Activated CD4-positive, alpha-beta memory T cell treated with anti-CD3 and anti-CD28 coated beads, Interleukin-2, amount 10 ng/mL, durations not matched to agents 7 days and 5 days (primary cell): ENCODE results near the gene PDPR. TPM values are rescaled to one million over a fixed set of nuclear protein-coding genes. Genes with fewer than 3 reads are reported as not detected.
A peak's percentile ranks its signal among the peaks of the same experiment; 100 is the strongest.
"Not testable (repeated sequence)": the region's sequence is repeated elsewhere in the genome, so short reads cannot be mapped to it uniquely, and the experiment has no call there.

Experiments
- CTCF ChIA-PET: fragments of 350-600 bp; sonication (Branson Sonifier 250); formaldehyde crosslinking; loops from one replicate; lab custom pipeline; 2021; ENCODE audit warnings: antibody characterized with exemption, inconsistent platforms; lab: Charles Lee
- POLR2A ChIA-PET: fragments of 350-600 bp; sonication (Branson Sonifier 250); formaldehyde crosslinking; loops from one replicate; lab custom pipeline; 2021; ENCODE audit warnings: antibody characterized with exemption; lab: Charles Lee
- DNase-seq: peaks from one replicate; pipeline ENCODE4 v3.0.0-alpha.2; 2020
- H3K27ac Mint-ChIP-seq: one replicate; pipeline ENCODE4 v1.8.0; 2021; ENCODE audit warnings: mild to moderate bottlenecking, mixed read lengths
- H3K27me3 Mint-ChIP-seq: one replicate; pipeline ENCODE4 v1.8.0; 2021; ENCODE audit warnings: mixed read lengths
- H3K36me3 Mint-ChIP-seq: one replicate; pipeline ENCODE4 v1.8.0; 2021; ENCODE audit warnings: low read depth, mixed read lengths
- H3K4me1 Mint-ChIP-seq: one replicate; pipeline ENCODE4 v1.8.0; 2021; ENCODE audit warnings: mixed read lengths
- H3K4me3 Mint-ChIP-seq: one replicate; pipeline ENCODE4 v1.8.0; 2021; ENCODE audit warnings: mild to moderate bottlenecking, mixed read lengths
- H3K9me3 Mint-ChIP-seq: one replicate; pipeline ENCODE4 v1.8.0; 2021; ENCODE audit warnings: mixed read lengths
- total RNA-seq, 2 experiments: library from RNA; stranded (reverse); gene quantifications; one replicate each; pipeline ENCODE4 v1.2.3, GENCODE V29; 2021

The PDPR gene
- total RNA-seq, 2 experiments from 2014 or later, result 19.6 to 19.7 TPM

GRCh38 chr16:70109583-70110279, 4.4 kb upstream of the PDPR start:
- DNase-seq, H3K9me3 Mint-ChIP-seq, H3K36me3 Mint-ChIP-seq, H3K27ac Mint-ChIP-seq, H3K4me3 Mint-ChIP-seq, POLR2A ChIA-PET, CTCF ChIA-PET, H3K27me3 Mint-ChIP-seq, H3K4me1 Mint-ChIP-seq: not testable (repeated sequence)

- H3K4me3 Mint-ChIP-seq, result not testable (repeated sequence)
These were observed 2.0 kb upstream of the PDPR start for GRCh38 chr16:70112162-70112561.

GRCh38 chr16:70113599-70113981, 542 bp upstream of the PDPR start:
- H3K4me3 Mint-ChIP-seq, result peak overlapping the region; percentile 85
- CTCF ChIA-PET, result interaction anchor here (1.6 kb wide), 1 partner anchor 139 kb away, joined by 4 read pairs; no protein-coding TSS in a partner anchor
- not testable (repeated sequence) for DNase-seq, H3K27ac Mint-ChIP-seq, H3K27me3 Mint-ChIP-seq, H3K9me3 Mint-ChIP-seq
- POLR2A ChIA-PET, result interaction anchor here (1.4 kb wide), 1 partner anchor 11 kb away, joined by 3 read pairs; no protein-coding TSS in a partner anchor
- peaks cover 10% of the 10 kb centered on the region for H3K36me3 Mint-ChIP-seq
- H3K4me1 Mint-ChIP-seq, result peaks cover 26% of the 10 kb centered on the region

More at GRCh38 chr16:70112162-70112561, 2.0 kb upstream of the PDPR start:
- CTCF ChIA-PET, DNase-seq, H3K9me3 Mint-ChIP-seq, POLR2A ChIA-PET, H3K27me3 Mint-ChIP-seq, H3K27ac Mint-ChIP-seq, H3K36me3 Mint-ChIP-seq: not testable (repeated sequence)
- peaks cover 13% of the 10 kb centered on the region for H3K4me1 Mint-ChIP-seq

GRCh38 chr16:70118354-70118753, 4.2 kb downstream of the PDPR start:
- H3K27ac Mint-ChIP-seq, DNase-seq, H3K4me3 Mint-ChIP-seq, POLR2A ChIA-PET, H3K9me3 Mint-ChIP-seq, CTCF ChIA-PET, H3K27me3 Mint-ChIP-seq: not testable (repeated sequence)
- Mint-ChIP-seq H3K36me3 (peaks cover 23% of the 10 kb centered on the region), H3K4me1 (peaks cover 27% of the 10 kb centered on the region)

GRCh38 chr16:70118776-70119175, 4.6 kb downstream of the PDPR start:
- H3K27ac Mint-ChIP-seq, H3K9me3 Mint-ChIP-seq, H3K27me3 Mint-ChIP-seq, POLR2A ChIA-PET, CTCF ChIA-PET, H3K4me3 Mint-ChIP-seq, DNase-seq: not testable (repeated sequence)
- Mint-ChIP-seq H3K4me1 (peaks cover 27% of the 10 kb centered on the region), H3K36me3 (peaks cover 27% of the 10 kb centered on the region)

GRCh38 chr16:70120398-70120797, 6.3 kb downstream of the PDPR start:
- H3K27me3 Mint-ChIP-seq, result not testable (repeated sequence)

GRCh38 chr16:70123822-70124221, 9.7 kb downstream of the PDPR start:
- H3K27ac Mint-ChIP-seq, DNase-seq, H3K9me3 Mint-ChIP-seq, H3K27me3 Mint-ChIP-seq, CTCF ChIA-PET, H3K4me3 Mint-ChIP-seq, H3K4me1 Mint-ChIP-seq: not testable (repeated sequence)
- POLR2A ChIA-PET, result interaction anchor here (1.4 kb wide), 1 partner anchor 10 kb away, joined by 3 read pairs; the partner anchor contains the start of gene PDPR
- peaks cover 29% of the 10 kb centered on the region for H3K36me3 Mint-ChIP-seq

More at GRCh38 chr16:70120398-70120797, 6.3 kb downstream of the PDPR start:
- CTCF ChIA-PET, H3K9me3 Mint-ChIP-seq, H3K4me3 Mint-ChIP-seq, DNase-seq, POLR2A ChIA-PET, H3K27ac Mint-ChIP-seq: not testable (repeated sequence)
- Mint-ChIP-seq H3K36me3 (peaks cover 26% of the 10 kb centered on the region), H3K4me1 (peaks cover 21% of the 10 kb centered on the region)

GRCh38 chr16:70126226-70126625, 12.1 kb downstream of the PDPR start:
- H3K27ac Mint-ChIP-seq, CTCF ChIA-PET, H3K4me3 Mint-ChIP-seq, POLR2A ChIA-PET, DNase-seq, H3K4me1 Mint-ChIP-seq, H3K27me3 Mint-ChIP-seq, H3K9me3 Mint-ChIP-seq: not testable (repeated sequence)
- peaks cover 39% of the 10 kb centered on the region for H3K36me3 Mint-ChIP-seq

GRCh38 chr16:70127706-70128105, 13.6 kb downstream of the PDPR start:
- not testable (repeated sequence) for H3K27ac Mint-ChIP-seq, H3K4me3 Mint-ChIP-seq

GRCh38 chr16:70128844-70129243, 14.7 kb downstream of the PDPR start:
- POLR2A ChIA-PET, H3K27me3 Mint-ChIP-seq, H3K27ac Mint-ChIP-seq, H3K9me3 Mint-ChIP-seq, H3K4me1 Mint-ChIP-seq, DNase-seq, H3K4me3 Mint-ChIP-seq, CTCF ChIA-PET: not testable (repeated sequence)
- H3K36me3 Mint-ChIP-seq, result peaks cover 34% of the 10 kb centered on the region

More at GRCh38 chr16:70127706-70128105, 13.6 kb downstream of the PDPR start:
- H3K4me1 Mint-ChIP-seq, H3K9me3 Mint-ChIP-seq, DNase-seq, H3K27me3 Mint-ChIP-seq, POLR2A ChIA-PET, CTCF ChIA-PET: not testable (repeated sequence)
- peaks cover 35% of the 10 kb centered on the region for H3K36me3 Mint-ChIP-seq

GRCh38 chr16:70135796-70136195, 21.7 kb downstream of the PDPR start:
- DNase-seq, CTCF ChIA-PET, H3K27ac Mint-ChIP-seq, H3K27me3 Mint-ChIP-seq, H3K4me1 Mint-ChIP-seq, H3K4me3 Mint-ChIP-seq, POLR2A ChIA-PET, H3K9me3 Mint-ChIP-seq: not testable (repeated sequence)
- peaks cover 46% of the 10 kb centered on the region for H3K36me3 Mint-ChIP-seq

- H3K9me3 Mint-ChIP-seq, H3K27me3 Mint-ChIP-seq, H3K27ac Mint-ChIP-seq, DNase-seq, POLR2A ChIA-PET, H3K4me1 Mint-ChIP-seq, CTCF ChIA-PET, H3K4me3 Mint-ChIP-seq: not testable (repeated sequence)
- H3K36me3 Mint-ChIP-seq, result peaks cover 43% of the 10 kb centered on the region
These were observed 22.5 kb downstream of the PDPR start for GRCh38 chr16:70136595-70136994.

- H3K27me3 Mint-ChIP-seq, H3K27ac Mint-ChIP-seq, H3K4me3 Mint-ChIP-seq, H3K4me1 Mint-ChIP-seq, CTCF ChIA-PET, POLR2A ChIA-PET, H3K9me3 Mint-ChIP-seq, DNase-seq: not testable (repeated sequence)
- H3K36me3 Mint-ChIP-seq, result peaks cover 44% of the 10 kb centered on the region
These were observed 28.6 kb downstream of the PDPR start for GRCh38 chr16:70142739-70143138.
